HepG2 (cell line): Measurements from ENCODE around the gene SMAD2. TPM values are rescaled to one million over a fixed set of nuclear protein-coding genes. Genes with fewer than 3 reads are reported as not detected.

ENCODE experiments used
- ATAC-seq: fragments of 200-7000 bp; cut with Tn5 transposase; 3 replicates; pipeline ENCODE4 v1.9.1; 2020; ENCODE audit warnings: mild to moderate bottlenecking, moderate library complexity
- BruUV-seq: library from RNA; stranded (reverse); fragments of 400-500 nt; replicated peaks from 2 replicates; lab custom pipeline; 2021; lab: Mats Ljungman, UMichigan
- CTCF ChIA-PET: fragments of 300-600 bp; formaldehyde crosslinking; extraction: SDS; loops from one replicate; lab custom pipeline; 2021; ENCODE audit warnings: low total read pairs, inconsistent platforms, low intra/inter-chr PET ratio; lab: Yijun Ruan, JAX
- POLR2A ChIA-PET: fragments of 350-600 bp; sonication (Branson Sonifier 250); formaldehyde crosslinking; loops from one replicate; lab custom pipeline; 2020; ENCODE audit warnings: antibody characterized with exemption, inconsistent platforms; lab: Yijun Ruan, JAX
- DNase-seq: peaks from one replicate; pipeline ENCODE4 v3.0.0-alpha.2; 2015; ENCODE audit warnings: low spot score
- FAIRE-seq: peaks from 3 replicates; lab custom pipeline; 2011; peaks lifted over from hg19 to GRCh38; lab: Jason Lieb, UNC
- H2AFZ ChIP-seq: one replicate; pipeline ENCODE4 v1.6.1; 2011; ENCODE audit warnings: low read length, inconsistent platforms
- H3K27ac ChIP-seq: fragments of 300-600 bp; 3 replicates; pipeline ENCODE4 v1.8.0; 2011; ENCODE audit warnings: mixed run types, mild to moderate bottlenecking, mixed read lengths, low read length, inconsistent platforms; ENCODE audit not compliant: insufficient read depth; ENCODE audit errors: extremely low read length
- H3K27me3 ChIP-seq, 2 experiments: fragments of 200-600 bp in 1 of 2; 2 replicates in 1 of 2; 3 replicates in 1 of 2; pipeline versions ENCODE4 v1.6.0 to v1.8.0; 2011; ENCODE audit warnings: low read length in 2 of 2, mild to moderate bottlenecking in 2 of 2, moderate library complexity in 2 of 2, inconsistent platforms in 1 of 2; ENCODE audit not compliant: insufficient read depth in 2 of 2, control insufficient read depth in 1 of 2
- H3K36me3 ChIP-seq, 2 experiments: fragments of 200-600 bp in 1 of 2; replicated peaks in 1 of 2; 2 replicates in 1 of 2; 3 replicates in 1 of 2; pipeline versions ENCODE4 v1.5.1 to v1.8.0; 2011; ENCODE audit warnings: low read length in 2 of 2, inconsistent platforms in 1 of 2; ENCODE audit not compliant: insufficient read depth in 2 of 2, control insufficient read depth in 1 of 2
- H3K4me1 ChIP-seq: 2 replicates; pipeline ENCODE4 v1.5.1; 2012; ENCODE audit warnings: low read length, inconsistent platforms; ENCODE audit not compliant: insufficient read depth
- H3K4me2 ChIP-seq: 2 replicates; pipeline ENCODE4 v1.6.0; 2011; ENCODE audit warnings: low read depth, low read length, inconsistent platforms
- H3K4me3 ChIP-seq, 3 experiments: fragments of 200-600 bp in 1 of 3; sonication (generic), shearing (Covaris generic) in 1 of 3; replicated peaks in 1 of 3; 2 replicates each; pipeline ENCODE4 v1.5.1; 2011 to 2016; ENCODE audit warnings: low read length in 3 of 3, inconsistent platforms in 2 of 3, low read depth in 2 of 3, mild to moderate bottlenecking in 2 of 3, control low read depth in 1 of 3, mixed read lengths in 1 of 3; ENCODE audit not compliant: insufficient read depth in 1 of 3
- H3K79me2 ChIP-seq: one replicate; pipeline ENCODE4 v1.6.1; 2011; ENCODE audit warnings: low read length, inconsistent platforms; ENCODE audit not compliant: insufficient read depth
- H3K9ac ChIP-seq: 2 replicates; pipeline ENCODE4 v1.6.0; 2011; ENCODE audit warnings: mild to moderate bottlenecking, low read depth, low read length, inconsistent platforms; ENCODE audit not compliant: insufficient read depth
- H3K9me3 ChIP-seq: 2 replicates; pipeline ENCODE4 v1.5.1; 2012; ENCODE audit warnings: mild to moderate bottlenecking, low read length
- H4K20me1 ChIP-seq: 2 replicates; pipeline ENCODE4 v1.6.0; 2011; ENCODE audit warnings: inconsistent platforms, mild to moderate bottlenecking, low read length, moderate library complexity; ENCODE audit not compliant: insufficient read depth
- AKNA ChIP-seq: sonication (generic); formaldehyde crosslinking; IDR thresholded peaks from 2 replicates; pipeline ENCODE4 v1.4.0; 2020; ENCODE audit warnings: missing genetic modification reagents, borderline replicate concordance
- GATA4 ChIP-seq: sonication (generic); IDR thresholded peaks from 2 replicates; pipeline ENCODE4 v1.6.1; 2016; ENCODE audit warnings: antibody characterized with exemption, low read depth, borderline replicate concordance
- MYC ChIP-seq: sonication (generic); formaldehyde crosslinking; IDR thresholded peaks from 2 replicates; pipeline ENCODE4 v1.9.0; 2021; ENCODE audit warnings: missing genetic modification reagents, borderline replicate concordance
- NFE2 ChIP-seq: sonication (generic); formaldehyde crosslinking; IDR thresholded peaks from 2 replicates; pipeline ENCODE4 v1.4.0; 2020; ENCODE audit warnings: missing genetic modification reagents
- ZBTB43 ChIP-seq: sonication (generic); formaldehyde crosslinking; conservative IDR thresholded peaks from 2 replicates; pipeline ENCODE4 v1.4.0; 2020; ENCODE audit warnings: missing genetic modification reagents
- ZFP1 ChIP-seq: IDR thresholded peaks from 2 replicates; pipeline ENCODE4 v1.6.1; 2016
- ZKSCAN1 ChIP-seq: fragments of 150-350 bp; IDR thresholded peaks from 2 replicates; pipeline ENCODE4 v1.6.1; 2014; ENCODE audit warnings: low read length
- ZNF205 ChIP-seq: IDR thresholded peaks from 2 replicates; pipeline ENCODE4 v1.6.1; 2018; ENCODE audit warnings: missing biosample characterization, missing genetic modification reagents
- ZNF24 ChIP-seq: fragments of 450-650 bp; IDR thresholded peaks from 2 replicates; pipeline ENCODE4 v1.6.1; 2017; ENCODE audit warnings: antibody characterized with exemption, mild to moderate bottlenecking
- ZNF260 ChIP-seq: sonication (generic); formaldehyde crosslinking; IDR thresholded peaks from 2 replicates; pipeline ENCODE4 v1.4.0; 2020; ENCODE audit warnings: missing genetic modification reagents, low read depth, mild to moderate bottlenecking, borderline replicate concordance
- ZNF280B ChIP-seq: sonication (generic); formaldehyde crosslinking; IDR thresholded peaks from 2 replicates; pipeline ENCODE4 v1.5.0; 2020; ENCODE audit warnings: missing genetic modification reagents, mild to moderate bottlenecking, borderline replicate concordance
- ZNF530 ChIP-seq: sonication (generic); formaldehyde crosslinking; IDR thresholded peaks from 2 replicates; pipeline ENCODE4 v1.5.0; 2020; ENCODE audit warnings: low read depth, mild to moderate bottlenecking, missing genetic modification reagents
- ZNF776 ChIP-seq: sonication (generic); formaldehyde crosslinking; IDR thresholded peaks from 2 replicates; pipeline ENCODE4 v1.4.0; 2020; ENCODE audit warnings: mild to moderate bottlenecking, missing genetic modification reagents
- ZNF777 ChIP-seq: sonication (generic); formaldehyde crosslinking; IDR thresholded peaks from 2 replicates; pipeline ENCODE4 v1.4.0; 2020; ENCODE audit warnings: missing genetic modification reagents
- WGBS: methylation state at CpG from one replicate; pipeline ENCODE4 v1.1.6; 2017; ENCODE audit warnings: low lambda C conversion rate; 5-methylcytosine and 5-hydroxymethylcytosine counted together
- in situ Hi-C: cut with HindIII; loops from 2 replicates; pipeline ENCODE4 v1.10.0; 2017; ENCODE audit warnings: low pct_unique_long_range_greater_than_20kb; ENCODE audit not compliant: extremely low pct_ligation_motif_present
- intact Hi-C: fragments of 100-400 bp; cut with micrococcal nuclease; formaldehyde crosslinking; loops from one replicate; pipeline ENCODE4 v1.10.0; 2022; ENCODE audit not compliant: unreplicated experiment
- polyA plus RNA-seq, 8 experiments: library from polyadenylated mRNA; depleted of rRNA in 3 of 8; stranded (reverse) in 7 of 8; unstranded in 1 of 8; fragments of >200 nt; fragmentation: Illumina TruSeq in 4 of 8; extraction: Trizol in 4 of 8; gene quantifications; 2 replicates each; pipeline versions ENCODE4 v1.2.1 to v1.2.3, GENCODE V29; 2011 to 2016; ENCODE audit warnings: low read depth in 4 of 8, missing spikeins in 1 of 8, mixed read lengths in 1 of 8; ENCODE audit not compliant: insufficient read depth in 1 of 8
- total RNA-seq, 5 experiments: library from RNA; depleted of rRNA; stranded (reverse); fragments of >200 nt; fragmentation: Illumina TruSeq; extraction: Trizol; gene quantifications; 2 replicates each; pipeline ENCODE4 v1.2.3, GENCODE V29; 2016; ENCODE audit warnings: low read depth in 1 of 5
- TF ChIP-seq, protein P1 (sequence below): IDR thresholded peaks from 2 replicates; pipeline ENCODE4 v1.6.1; 2016; ENCODE audit warnings: missing genetic modification reagents, missing compliant biosample characterization

Gene SMAD2
- total and polyA plus RNA-seq, 2 of the 13 experiments (the other 11 are each of a cell fraction or from before 2014, with no cell fraction given): 40.2 to 96.2 TPM

GRCh38 chr18:47771922-47772321 lies 158.5 kb downstream of the SMAD2 start:
- DNase-seq: no peak
- BruUV-seq: no TSS peak
- Histone ChIP-seq H3K27me3 (peaks cover 0 to 4% of the 10 kb centered on the region in 2 experiments; a peak in 2 of 5 replicates), H3K36me3 (no peaks in the 10 kb centered on the region), H2AFZ (no peak overlapping the region), H3K79me2 (no peaks in the 10 kb centered on the region), H3K27ac (no peak overlapping the region)
- in situ Hi-C loops: loop anchor here (5.0 kb wide), 1 partner anchor 250 kb away; no protein-coding TSS in a partner anchor
- TF ChIP-seq ZNF777 (no peak), ZNF260 (CRISPR knock-in tag) (no peak), ZBTB43 (CRISPR knock-in tag) (no peak), ZNF280B (no peak), ZKSCAN1 (no peak), GATA4 (no peak), NFE2 (CRISPR knock-in tag) (no peak), ZNF205 (CRISPR knock-in tag) (no peak), MYC (CRISPR knock-in tag) (no peak), AKNA (no peak), ZNF24 (no peak), ZNF776 (CRISPR knock-in tag) (no peak), ZFP1 (CRISPR knock-in tag) (no peak), ZNF530 (no peak)
- TF ChIP-seq, protein P1, sequence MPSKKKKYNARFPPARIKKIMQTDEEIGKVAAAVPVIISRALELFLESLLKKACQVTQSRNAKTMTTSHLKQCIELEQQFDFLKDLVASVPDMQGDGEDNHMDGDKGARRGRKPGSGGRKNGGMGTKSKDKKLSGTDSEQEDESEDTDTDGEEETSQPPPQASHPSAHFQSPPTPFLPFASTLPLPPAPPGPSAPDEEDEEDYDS: no peak
- TF ChIP-seq, all 625 proteins: peak for 0
- H4K20me1 ChIP-seq: no peaks in the 10 kb centered on the region
- intact Hi-C loops: no loop called here
- no peak overlapping the region for H3K4me3 ChIP-seq
- 83% methylated on average over 1 of the region's 3 CpGs for WGBS
- no peak for ATAC-seq
- H3K4me2 ChIP-seq: no peak overlapping the region
- no peak for FAIRE-seq
- H3K9me3 ChIP-seq: no peaks in the 10 kb centered on the region
- H3K9ac ChIP-seq: no peak overlapping the region
- POLR2A ChIA-PET: no interaction called here
- CTCF ChIA-PET: interaction anchor here (2.0 kb wide), 1 partner anchor 250 kb away, joined by 23 read pairs; no protein-coding TSS in a partner anchor
- no peaks in the 10 kb centered on the region for H3K4me1 ChIP-seq
